GM12891 (cell line): ENCODE measurements around the gene PPP4R2.

Source experiments
- DNase-seq: peaks from one replicate; pipeline ENCODE4 v3.0.0; 2011; ENCODE audit warnings: low spot score; ENCODE audit not compliant: insufficient read length
- FAIRE-seq: peaks from 2 replicates; lab custom pipeline; 2011; peaks lifted over from hg19 to GRCh38; lab: Jason Lieb, UNC
- PAX5 ChIP-seq: IDR thresholded peaks from 2 replicates; pipeline ENCODE4 v1.6.1; 2011; ENCODE audit warnings: low read length, moderate library complexity, mild to moderate bottlenecking; ENCODE audit not compliant: insufficient read depth, severe bottlenecking
- POLR2A ChIP-seq: IDR thresholded peaks from 2 replicates; pipeline ENCODE4 v1.6.1; 2011; ENCODE audit warnings: low read depth, low read length, control low read depth
- POLR2AphosphoS5 ChIP-seq: IDR thresholded peaks from 2 replicates; pipeline ENCODE4 v1.6.1; 2011; ENCODE audit warnings: low read depth, low read length, control low read depth
- POU2F2 ChIP-seq: IDR thresholded peaks from 2 replicates; pipeline ENCODE4 v1.6.1; 2011; ENCODE audit warnings: low read depth, mild to moderate bottlenecking, control low read depth, low read length, moderate library complexity
- SPI1 ChIP-seq: IDR thresholded peaks from 2 replicates; pipeline ENCODE4 v1.6.1; 2011; ENCODE audit warnings: low read depth, low read length, control low read depth
- TAF1 ChIP-seq: IDR thresholded peaks from 2 replicates; pipeline ENCODE4 v1.6.1; 2011; ENCODE audit warnings: low read depth, low read length, control low read depth

PPP4R2 gene

GRCh38 chr3:72961752-72962151, 34.9 kb upstream of the PPP4R2 start:
- DNase-seq = no peak
- TF ChIP-seq TAF1 (no peak), POU2F2 (no peak), PAX5 (no peak), SPI1 (no peak)

GRCh38 chr3:72962317-72962716, 34.3 kb upstream of the PPP4R2 start:
- FAIRE-seq = no peak
- no peak for DNase-seq
- TF ChIP-seq SPI1 (no peak), TAF1 (no peak), POLR2AphosphoS5 (no peak), POU2F2 (no peak), POLR2A (no peak), PAX5 (no peak)

More at GRCh38 chr3:72961752-72962151, 34.9 kb upstream of the PPP4R2 start:
- no peak for FAIRE-seq

GRCh38 chr3:72964633-72965032, 32.0 kb upstream of the PPP4R2 start:
- FAIRE-seq = no peak

GRCh38 chr3:72968266-72968664, 28.3 kb upstream of the PPP4R2 start:
- FAIRE-seq (no peak), DNase-seq (no peak)
- no peak for TF ChIP-seq TAF1
- no peak for TF ChIP-seq SPI1
- TF ChIP-seq POU2F2 = no peak
- TF ChIP-seq POLR2AphosphoS5 = no peak
- TF ChIP-seq PAX5 = no peak
- TF ChIP-seq POLR2A = no peak

More at GRCh38 chr3:72964633-72965032, 32.0 kb upstream of the PPP4R2 start:
- TF ChIP-seq POLR2A = no peak
- no peak for TF ChIP-seq PAX5
- no peak for TF ChIP-seq POLR2AphosphoS5
- TF ChIP-seq POU2F2 = no peak
- no peak for DNase-seq

GRCh38 chr3:72969766-72970165, 26.8 kb upstream of the PPP4R2 start:
- TF ChIP-seq SPI1 (no peak), POLR2A (no peak), POU2F2 (no peak), TAF1 (no peak), POLR2AphosphoS5 (no peak), PAX5 (no peak)
- FAIRE-seq (no peak), DNase-seq (no peak)

- TF ChIP-seq PAX5 = no peak
- no peak for TF ChIP-seq POLR2A
- TF ChIP-seq POLR2AphosphoS5 = no peak
- no peak for TF ChIP-seq TAF1
- no peak for TF ChIP-seq SPI1
- TF ChIP-seq POU2F2 = no peak
- no peak for FAIRE-seq
- no peak for DNase-seq
These were observed 25.7 kb upstream of the PPP4R2 start for GRCh38 chr3:72970942-72971341.

- no peak for FAIRE-seq
These were observed 23.9 kb upstream of the PPP4R2 start for GRCh38 chr3:72972706-72973030.

GRCh38 chr3:72973031-72973723, 23.4 kb upstream of the PPP4R2 start:
- DNase-seq = no peak
- TF ChIP-seq POLR2AphosphoS5 (no peak), PAX5 (no peak), POLR2A (no peak), SPI1 (no peak), POU2F2 (no peak), TAF1 (no peak)
- FAIRE-seq = no peak

More at GRCh38 chr3:72972706-72973030, 23.9 kb upstream of the PPP4R2 start:
- TF ChIP-seq POU2F2 (no peak), PAX5 (no peak), SPI1 (no peak), POLR2AphosphoS5 (no peak), TAF1 (no peak), POLR2A (no peak)
- no peak for DNase-seq

- FAIRE-seq = no peak
- no peak for DNase-seq
- TF ChIP-seq TAF1 (no peak), PAX5 (no peak), POU2F2 (no peak), SPI1 (no peak), POLR2A (no peak), POLR2AphosphoS5 (no peak)
These were observed 22.8 kb upstream of the PPP4R2 start for GRCh38 chr3:72973786-72974185.

- TF ChIP-seq TAF1 (no peak), SPI1 (no peak), PAX5 (no peak), POLR2A (no peak), POLR2AphosphoS5 (no peak)
- FAIRE-seq (peak; percentile 64), DNase-seq (no peak)
These were observed 21.7 kb upstream of the PPP4R2 start for GRCh38 chr3:72974956-72975355.
